Lower lobe of right lung (tissue), 2 donors: ENCODE data around the gene MMGT1. TPM values are rescaled to one million over a fixed set of nuclear protein-coding genes. Genes with fewer than 3 reads are reported as not detected.

ENCODE experiments used
- ATAC-seq, 2 donors: fragments of 200-7000 bp; cut with Tn5 transposase; one replicate each; pipeline ENCODE4 v1.9.1; 2020 to 2022; ENCODE audit warnings: mild to moderate bottlenecking in 2 of 2, moderate library complexity in 2 of 2
- DNase-seq: peaks from one replicate; pipeline ENCODE4 v3.0.0-alpha.2; 2020
- H3K27ac ChIP-seq: fragments of 200-600 bp; one replicate; pipeline ENCODE4 v1.8.0; 2022
- H3K27me3 ChIP-seq: fragments of 200-600 bp; one replicate; pipeline ENCODE4 v1.8.0; 2022; ENCODE audit warnings: low read depth
- H3K36me3 ChIP-seq: fragments of 200-600 bp; one replicate; pipeline ENCODE4 v1.8.0; 2022; ENCODE audit warnings: mild to moderate bottlenecking
- H3K4me1 ChIP-seq: fragments of 200-600 bp; one replicate; pipeline ENCODE4 v1.8.0; 2022
- H3K4me3 ChIP-seq: fragments of 200-600 bp; one replicate; pipeline ENCODE4 v1.8.0; 2022; ENCODE audit warnings: mild to moderate bottlenecking
- H3K9me3 ChIP-seq: fragments of 200-600 bp; one replicate; pipeline ENCODE4 v1.8.0; 2022
- intact Hi-C: fragments of 100-400 bp; cut with DNase I; formaldehyde crosslinking; loops from one replicate; pipeline ENCODE4 v1.11.0; 2022
- total RNA-seq: library from RNA; stranded (reverse); fragmentation: NEBNext Ultra II Directional; extraction: Animal tissue kit (Norgen Biotek cat#: 25700); gene quantifications from one replicate; pipeline ENCODE4 v1.2.1, GENCODE V29; 2021
- TF ChIP-seq, protein P1 (sequence below): fragments of 200-600 bp; IDR thresholded peaks from one replicate; pipeline ENCODE4 v1.8.0; 2022; ENCODE audit warnings: antibody characterized with exemption, mild to moderate bottlenecking
- donor health status: DM: no; HTN: yes; CAD: no; lungs with severe emphysema.

The MMGT1 gene
- total RNA-seq, 1 donor from 2014 or later: 28.7 TPM

- peak overlapping the region; percentile 41 for H3K27ac ChIP-seq
- peak; percentile 74 to 87 for ATAC-seq
- no peaks in the 10 kb centered on the region for H3K36me3 ChIP-seq
- H3K27me3 ChIP-seq: no peaks in the 10 kb centered on the region
- no peaks in the 10 kb centered on the region for H3K9me3 ChIP-seq
- TF ChIP-seq, protein P1, sequence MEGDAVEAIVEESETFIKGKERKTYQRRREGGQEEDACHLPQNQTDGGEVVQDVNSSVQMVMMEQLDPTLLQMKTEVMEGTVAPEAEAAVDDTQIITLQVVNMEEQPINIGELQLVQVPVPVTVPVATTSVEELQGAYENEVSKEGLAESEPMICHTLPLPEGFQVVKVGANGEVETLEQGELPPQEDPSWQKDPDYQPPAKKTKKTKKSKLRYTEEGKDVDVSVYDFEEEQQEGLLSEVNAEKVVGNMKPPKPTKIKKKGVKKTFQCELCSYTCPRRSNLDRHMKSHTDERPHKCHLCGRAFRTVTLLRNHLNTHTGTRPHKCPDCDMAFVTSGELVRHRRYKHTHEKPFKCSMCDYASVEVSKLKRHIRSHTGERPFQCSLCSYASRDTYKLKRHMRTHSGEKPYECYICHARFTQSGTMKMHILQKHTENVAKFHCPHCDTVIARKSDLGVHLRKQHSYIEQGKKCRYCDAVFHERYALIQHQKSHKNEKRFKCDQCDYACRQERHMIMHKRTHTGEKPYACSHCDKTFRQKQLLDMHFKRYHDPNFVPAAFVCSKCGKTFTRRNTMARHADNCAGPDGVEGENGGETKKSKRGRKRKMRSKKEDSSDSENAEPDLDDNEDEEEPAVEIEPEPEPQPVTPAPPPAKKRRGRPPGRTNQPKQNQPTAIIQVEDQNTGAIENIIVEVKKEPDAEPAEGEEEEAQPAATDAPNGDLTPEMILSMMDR: no peak
- H3K4me3 ChIP-seq: peak overlapping the region; percentile 48
- intact Hi-C loops: no loop called here
- peak; percentile 74 for DNase-seq
- peaks cover 14% of the 10 kb centered on the region for H3K4me1 ChIP-seq
Observed at GRCh38 chrX:135974279-135974856, 580 bp upstream of the MMGT1 start.

GRCh38 chrX:135973025-135973547, 702 bp downstream of the MMGT1 start:
- ATAC-seq: peak; percentile 45 to 61
- intact Hi-C loops: no loop called here
- DNase-seq: no peak
- H3K9me3 ChIP-seq: no peaks in the 10 kb centered on the region
- peak overlapping the region; percentile 67 for H3K4me3 ChIP-seq
- peaks cover 14% of the 10 kb centered on the region for H3K4me1 ChIP-seq
- no peaks in the 10 kb centered on the region for H3K36me3 ChIP-seq
- H3K27me3 ChIP-seq: no peaks in the 10 kb centered on the region
- H3K27ac ChIP-seq: peak overlapping the region; percentile 93
- TF ChIP-seq, protein P1: no peak

DNA sequence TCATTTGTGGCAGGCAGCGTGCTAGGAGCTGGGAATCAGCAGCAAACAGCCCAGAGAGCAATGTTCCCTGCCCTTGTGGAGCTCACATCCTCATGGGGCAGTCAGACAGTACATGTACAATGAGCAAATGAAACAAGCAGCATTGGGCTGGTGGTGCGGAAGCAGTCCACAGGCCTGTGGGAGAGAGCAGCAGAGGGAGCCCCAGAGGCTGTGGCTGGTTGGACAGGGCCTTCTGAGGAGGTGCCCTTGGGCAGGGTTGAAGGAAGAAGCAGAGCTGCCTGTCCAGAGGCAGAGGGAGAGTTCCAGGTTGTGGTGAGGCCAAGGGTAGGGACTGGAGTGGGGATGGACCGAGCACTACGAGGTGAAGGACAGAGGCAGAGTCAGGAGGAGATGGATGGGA, 22.5 kb downstream of the MMGT1 start:
- intact Hi-C loops: no loop called here
- H3K4me3 ChIP-seq: no peak overlapping the region
- H3K4me1 ChIP-seq: no peaks in the 10 kb centered on the region
- ATAC-seq (no peak), DNase-seq (no peak)
- H3K9me3 ChIP-seq: no peaks in the 10 kb centered on the region
- no peak overlapping the region for H3K27ac ChIP-seq
- no peaks in the 10 kb centered on the region for H3K36me3 ChIP-seq
- TF ChIP-seq, protein P1: no peak
- H3K27me3 ChIP-seq: no peaks in the 10 kb centered on the region

GRCh38 chrX:135944486-135944885, 29.3 kb downstream of the MMGT1 start:
- DNase-seq (no peak), ATAC-seq (no peak)
- TF ChIP-seq, protein P1: no peak
- H3K4me3 ChIP-seq: no peak overlapping the region
- no peaks in the 10 kb centered on the region for H3K27me3 ChIP-seq
- H3K9me3 ChIP-seq: no peaks in the 10 kb centered on the region
- intact Hi-C loops: no loop called here
- H3K27ac ChIP-seq: no peak overlapping the region
- H3K36me3 ChIP-seq: no peaks in the 10 kb centered on the region
- H3K4me1 ChIP-seq: no peaks in the 10 kb centered on the region

DNA sequence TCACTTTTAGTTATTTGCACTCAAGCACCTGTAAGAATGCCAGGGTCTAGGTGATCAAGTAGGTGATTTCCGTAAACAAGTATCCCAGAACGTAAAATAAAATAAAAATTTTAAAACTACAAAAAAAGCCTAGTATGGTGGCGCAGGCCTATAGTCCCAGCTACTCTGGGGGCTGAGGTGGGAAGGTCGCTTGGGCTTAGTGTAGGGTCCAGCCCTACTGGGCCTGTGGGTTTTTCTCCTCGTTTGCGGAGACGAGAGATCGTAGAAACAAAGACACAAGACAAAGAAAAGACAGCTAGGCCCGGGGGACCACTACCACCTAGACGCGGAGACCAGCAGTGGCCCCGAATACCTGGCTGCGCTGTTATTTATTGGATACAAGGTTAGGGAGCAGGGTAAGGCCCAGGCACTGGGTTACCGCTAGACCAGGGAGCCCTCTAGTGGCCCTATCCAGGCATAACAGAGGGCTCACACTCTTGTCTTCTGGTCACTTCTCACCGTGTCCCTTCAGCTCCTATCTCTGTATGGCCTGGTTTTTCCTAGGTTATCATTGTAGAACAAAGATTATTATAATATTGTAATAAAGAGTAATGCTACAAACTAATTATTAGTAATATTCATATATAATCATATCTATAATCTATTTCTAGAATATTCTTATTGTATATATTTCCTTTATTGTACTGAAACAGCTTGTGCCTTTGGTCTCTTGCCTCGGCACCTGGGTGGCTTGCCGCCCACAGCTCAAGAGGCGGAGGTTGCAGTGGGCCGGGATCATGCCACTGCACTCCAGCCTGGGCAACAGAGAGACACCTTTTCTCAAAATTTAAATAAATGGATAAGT, 41.9 kb downstream of the MMGT1 start:
- H3K4me3 ChIP-seq: no peak overlapping the region
- H3K27ac ChIP-seq: no peak overlapping the region
- TF ChIP-seq, protein P1: peak; percentile 62
- no peaks in the 10 kb centered on the region for H3K9me3 ChIP-seq
- ATAC-seq (peak; percentile 55 to 75), DNase-seq (peak; percentile 44)
- H3K36me3 ChIP-seq: no peaks in the 10 kb centered on the region
- intact Hi-C loops: no loop called here
- no peaks in the 10 kb centered on the region for H3K4me1 ChIP-seq
- H3K27me3 ChIP-seq: no peaks in the 10 kb centered on the region
